ENCODE data around the gene EFR3B.

The EFR3B gene

DNA sequence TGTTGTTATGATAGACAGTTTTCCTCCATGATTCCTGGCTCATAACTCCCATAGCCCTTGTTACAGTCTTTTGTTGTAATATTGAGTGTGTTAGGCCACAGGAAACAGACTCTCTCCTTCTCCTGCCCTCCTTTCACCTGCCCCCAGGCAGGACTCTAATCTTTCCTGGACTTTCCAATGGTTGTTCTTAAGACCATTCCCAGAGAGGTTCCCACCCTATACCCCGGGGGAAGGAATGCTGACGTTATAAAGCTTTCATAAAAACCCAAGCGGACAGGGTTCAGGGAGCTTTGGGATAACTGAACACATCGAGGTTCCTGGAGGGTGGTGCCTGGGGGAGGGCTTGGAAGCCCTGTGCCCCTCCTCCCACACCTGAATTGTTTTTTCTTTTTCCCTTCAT is 2.8 kb upstream of the EFR3B start:
- Histone ChIP-seq H3K4me1 (ENCODE audit: control insufficient read depth, insufficient read depth, low read length) (peaks cover 8% of the 10 kb centered on the region), H3K9me3 (ENCODE audit: control insufficient read depth, insufficient read depth, low read length) (no peaks in the 10 kb centered on the region), H3K4me3 (ENCODE audit: low read depth, low read length) (no peak overlapping the region), H3K36me3 (ENCODE audit: control insufficient read depth, insufficient read depth, low read length) (no peaks in the 10 kb centered on the region), H3K27me3 (ENCODE audit: control insufficient read depth, insufficient read depth, low read length) (peaks cover 19% of the 10 kb centered on the region), H3K9ac (ENCODE audit: low read depth, low read length) (no peak overlapping the region)

DNA sequence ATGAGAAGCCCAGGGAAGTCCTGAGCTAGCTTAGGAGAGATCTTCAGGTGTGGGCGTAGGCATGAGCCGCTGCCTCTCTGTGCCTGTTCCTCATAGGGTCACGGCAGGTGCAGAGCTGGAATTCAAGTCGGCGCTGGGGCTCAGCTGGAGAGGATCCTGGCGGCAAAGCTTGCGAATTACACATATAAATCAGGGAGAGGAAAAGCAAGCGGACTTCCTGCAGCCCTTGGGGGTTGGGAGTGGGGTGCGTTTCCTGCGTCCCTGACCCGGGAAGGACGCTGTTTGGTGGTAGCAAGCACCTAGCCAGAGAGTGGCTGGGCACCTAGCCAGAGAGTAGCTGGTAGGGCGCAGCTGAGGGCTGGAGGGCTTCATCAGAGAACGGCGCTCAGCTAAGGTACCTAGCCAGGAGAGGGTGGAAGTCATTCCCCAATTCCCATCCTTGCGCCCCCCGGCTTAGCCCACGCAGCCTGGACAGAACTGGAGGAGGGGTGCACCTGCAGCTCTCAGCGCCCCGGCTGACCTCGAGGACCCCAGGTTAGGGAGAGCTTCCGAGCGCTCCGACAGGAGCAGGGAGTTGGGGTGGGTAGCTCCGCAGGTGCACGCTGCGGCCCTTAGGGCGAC is 459 bp upstream of the EFR3B start:
- no peak overlapping the region for H3K9ac ChIP-seq (ENCODE audit: low read depth, low read length)
- H3K4me3 ChIP-seq (ENCODE audit: low read depth, low read length): peak overlapping the region; percentile 73
- H3K27me3 ChIP-seq (ENCODE audit: control insufficient read depth, insufficient read depth, low read length): peaks cover 24% of the 10 kb centered on the region
- no peaks in the 10 kb centered on the region for H3K36me3 ChIP-seq (ENCODE audit: control insufficient read depth, insufficient read depth, low read length)
- peaks cover 8% of the 10 kb centered on the region for H3K4me1 ChIP-seq (ENCODE audit: control insufficient read depth, insufficient read depth, low read length)
- H3K9me3 ChIP-seq (ENCODE audit: control insufficient read depth, insufficient read depth, low read length): no peaks in the 10 kb centered on the region

GRCh38 chr2:25042321-25043240 is 705 bp downstream of the EFR3B start:
- H3K9me3 ChIP-seq (ENCODE audit: control insufficient read depth, insufficient read depth, low read length): no peaks in the 10 kb centered on the region
- peak overlapping the region; percentile 67 for H3K4me3 ChIP-seq (ENCODE audit: low read depth, low read length)
- peaks cover 24% of the 10 kb centered on the region for H3K27me3 ChIP-seq (ENCODE audit: control insufficient read depth, insufficient read depth, low read length)
- peak overlapping the region; percentile 76 for H3K9ac ChIP-seq (ENCODE audit: low read depth, low read length)
- no peaks in the 10 kb centered on the region for H3K36me3 ChIP-seq (ENCODE audit: control insufficient read depth, insufficient read depth, low read length)
- peaks cover 8% of the 10 kb centered on the region for H3K4me1 ChIP-seq (ENCODE audit: control insufficient read depth, insufficient read depth, low read length)

GRCh38 chr2:25043241-25043867 is 1.5 kb downstream of the EFR3B start:
- Histone ChIP-seq H3K4me1 (ENCODE audit: control insufficient read depth, insufficient read depth, low read length) (peaks cover 8% of the 10 kb centered on the region), H3K4me3 (ENCODE audit: low read depth, low read length) (peak overlapping the region; percentile 67), H3K27me3 (ENCODE audit: control insufficient read depth, insufficient read depth, low read length) (peaks cover 24% of the 10 kb centered on the region), H3K9me3 (ENCODE audit: control insufficient read depth, insufficient read depth, low read length) (no peaks in the 10 kb centered on the region), H3K9ac (ENCODE audit: low read depth, low read length) (no peak overlapping the region), H3K36me3 (ENCODE audit: control insufficient read depth, insufficient read depth, low read length) (no peaks in the 10 kb centered on the region)

- Histone ChIP-seq H3K4me1 (ENCODE audit: control insufficient read depth, insufficient read depth, low read length) (peaks cover 8% of the 10 kb centered on the region), H3K36me3 (ENCODE audit: control insufficient read depth, insufficient read depth, low read length) (no peaks in the 10 kb centered on the region), H3K27me3 (ENCODE audit: control insufficient read depth, insufficient read depth, low read length) (peaks cover 24% of the 10 kb centered on the region), H3K9ac (ENCODE audit: low read depth, low read length) (no peak overlapping the region), H3K4me3 (ENCODE audit: low read depth, low read length) (no peak overlapping the region), H3K9me3 (ENCODE audit: control insufficient read depth, insufficient read depth, low read length) (no peaks in the 10 kb centered on the region)
Measured at GRCh38 chr2:25044011-25044410, 2.1 kb downstream of the EFR3B start.

DNA sequence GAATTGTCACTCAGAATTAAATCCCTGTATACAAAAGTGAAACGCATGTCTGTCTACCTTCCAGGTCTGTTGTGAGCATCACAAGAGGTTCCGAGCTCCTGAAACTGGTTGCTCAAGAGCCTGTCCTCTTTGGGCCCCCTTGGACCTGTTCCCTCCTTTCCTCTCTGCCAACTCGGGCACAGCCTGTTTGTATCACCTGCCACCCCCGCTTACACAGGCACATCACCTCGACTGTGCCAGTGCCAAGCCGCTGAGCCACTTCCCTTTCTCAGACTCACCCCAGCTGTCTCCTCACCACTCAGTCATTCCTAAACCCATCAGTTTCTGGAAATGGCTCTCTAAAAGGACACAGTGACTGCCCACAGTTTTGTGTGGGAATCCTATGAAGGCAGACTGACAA is 3.1 kb downstream of the EFR3B start:
- Histone ChIP-seq H3K4me1 (ENCODE audit: control insufficient read depth, insufficient read depth, low read length) (peaks cover 8% of the 10 kb centered on the region), H3K9ac (ENCODE audit: low read depth, low read length) (no peak overlapping the region), H3K4me3 (ENCODE audit: low read depth, low read length) (no peak overlapping the region), H3K36me3 (ENCODE audit: control insufficient read depth, insufficient read depth, low read length) (no peaks in the 10 kb centered on the region), H3K9me3 (ENCODE audit: control insufficient read depth, insufficient read depth, low read length) (no peaks in the 10 kb centered on the region), H3K27me3 (ENCODE audit: control insufficient read depth, insufficient read depth, low read length) (peaks cover 24% of the 10 kb centered on the region)

GRCh38 chr2:25049422-25049821 is 7.5 kb downstream of the EFR3B start:
- Histone ChIP-seq H3K9me3 (ENCODE audit: control insufficient read depth, insufficient read depth, low read length) (no peaks in the 10 kb centered on the region), H3K4me3 (ENCODE audit: low read depth, low read length) (no peak overlapping the region), H3K4me1 (ENCODE audit: control insufficient read depth, insufficient read depth, low read length) (peaks cover 2% of the 10 kb centered on the region), H3K9ac (ENCODE audit: low read depth, low read length) (no peak overlapping the region), H3K36me3 (ENCODE audit: control insufficient read depth, insufficient read depth, low read length) (no peaks in the 10 kb centered on the region), H3K27me3 (ENCODE audit: control insufficient read depth, insufficient read depth, low read length) (peaks cover 2% of the 10 kb centered on the region)

GRCh38 chr2:25050128-25050527 is 8.3 kb downstream of the EFR3B start:
- Histone ChIP-seq H3K4me1 (ENCODE audit: control insufficient read depth, insufficient read depth, low read length) (peaks cover 2% of the 10 kb centered on the region), H3K36me3 (ENCODE audit: control insufficient read depth, insufficient read depth, low read length) (no peaks in the 10 kb centered on the region), H3K4me3 (ENCODE audit: low read depth, low read length) (no peak overlapping the region), H3K9me3 (ENCODE audit: control insufficient read depth, insufficient read depth, low read length) (no peaks in the 10 kb centered on the region), H3K27me3 (ENCODE audit: control insufficient read depth, insufficient read depth, low read length) (no peaks in the 10 kb centered on the region), H3K9ac (ENCODE audit: low read depth, low read length) (no peak overlapping the region)

- H3K4me1 ChIP-seq (ENCODE audit: control insufficient read depth, insufficient read depth, low read length): peaks cover 2% of the 10 kb centered on the region
- H3K36me3 ChIP-seq (ENCODE audit: control insufficient read depth, insufficient read depth, low read length): no peaks in the 10 kb centered on the region
- no peak overlapping the region for H3K4me3 ChIP-seq (ENCODE audit: low read depth, low read length)
- H3K9ac ChIP-seq (ENCODE audit: low read depth, low read length): no peak overlapping the region
- H3K27me3 ChIP-seq (ENCODE audit: control insufficient read depth, insufficient read depth, low read length): no peaks in the 10 kb centered on the region
- no peaks in the 10 kb centered on the region for H3K9me3 ChIP-seq (ENCODE audit: control insufficient read depth, insufficient read depth, low read length)
Measured at GRCh38 chr2:25053041-25053440, 11.2 kb downstream of the EFR3B start.

- no peak overlapping the region for H3K9ac ChIP-seq (ENCODE audit: low read depth, low read length)
- no peaks in the 10 kb centered on the region for H3K36me3 ChIP-seq (ENCODE audit: control insufficient read depth, insufficient read depth, low read length)
- H3K9me3 ChIP-seq (ENCODE audit: control insufficient read depth, insufficient read depth, low read length): no peaks in the 10 kb centered on the region
- H3K4me1 ChIP-seq (ENCODE audit: control insufficient read depth, insufficient read depth, low read length): peaks cover 2% of the 10 kb centered on the region
- no peak overlapping the region for H3K4me3 ChIP-seq (ENCODE audit: low read depth, low read length)
- no peaks in the 10 kb centered on the region for H3K27me3 ChIP-seq (ENCODE audit: control insufficient read depth, insufficient read depth, low read length)
Measured at GRCh38 chr2:25054720-25055119, 12.8 kb downstream of the EFR3B start.

GRCh38 chr2:25055376-25055920 is 13.6 kb downstream of the EFR3B start:
- Histone ChIP-seq H3K4me1 (ENCODE audit: control insufficient read depth, insufficient read depth, low read length) (peaks cover 2% of the 10 kb centered on the region), H3K9me3 (ENCODE audit: control insufficient read depth, insufficient read depth, low read length) (no peaks in the 10 kb centered on the region), H3K36me3 (ENCODE audit: control insufficient read depth, insufficient read depth, low read length) (no peaks in the 10 kb centered on the region), H3K4me3 (ENCODE audit: low read depth, low read length) (no peak overlapping the region), H3K27me3 (ENCODE audit: control insufficient read depth, insufficient read depth, low read length) (no peaks in the 10 kb centered on the region), H3K9ac (ENCODE audit: low read depth, low read length) (no peak overlapping the region)
